PFSK-1 (cell line): ENCODE results near the gene ZNHIT2.

Experiments
- FOXP2 ChIP-seq: optimal IDR thresholded peaks from 2 replicates; pipeline ENCODE3; 2011; ENCODE audit warnings: borderline replicate concordance, control low read depth, inconsistent platforms; ENCODE audit not compliant: insufficient read depth; ENCODE audit errors: extremely low read length, extremely low read depth
- POLR2AphosphoS5 ChIP-seq: IDR thresholded peaks from 2 replicates; pipeline ENCODE4 v1.6.1; 2012; ENCODE audit warnings: low read depth, mild to moderate bottlenecking, control low read depth, low read length, moderate library complexity
- SIN3A ChIP-seq: IDR thresholded peaks from 2 replicates; pipeline ENCODE4 v1.6.1; 2012; ENCODE audit warnings: mild to moderate bottlenecking, low read length, moderate library complexity, borderline replicate concordance; ENCODE audit not compliant: insufficient read depth
- TAF1 ChIP-seq: IDR thresholded peaks from 2 replicates; pipeline ENCODE4 v1.6.1; 2012; ENCODE audit warnings: low read length, control low read depth, borderline replicate concordance; ENCODE audit not compliant: insufficient read depth
- TF ChIP-seq, protein P1 (sequence below), 2 experiments: IDR thresholded peaks; 2 replicates each; pipeline versions ENCODE4 v1.6.1 to v1.8.0; 2011 to 2012; ENCODE audit warnings: low read depth in 2 of 2, low read length in 2 of 2, control low read depth in 1 of 2, inconsistent platforms in 1 of 2, mild to moderate bottlenecking in 1 of 2, moderate library complexity in 1 of 2; ENCODE audit not compliant: insufficient read depth in 1 of 2

ZNHIT2 gene

GRCh38 chr11:65134952-65135632 lies 17.6 kb upstream of the ZNHIT2 start:
- TF ChIP-seq SIN3A = no peak
- TF ChIP-seq TAF1 = no peak
- peak; percentile 68; the same call in 1 of the 2 replicates for TF ChIP-seq POLR2AphosphoS5
- TF ChIP-seq FOXP2 = no peak

DNA sequence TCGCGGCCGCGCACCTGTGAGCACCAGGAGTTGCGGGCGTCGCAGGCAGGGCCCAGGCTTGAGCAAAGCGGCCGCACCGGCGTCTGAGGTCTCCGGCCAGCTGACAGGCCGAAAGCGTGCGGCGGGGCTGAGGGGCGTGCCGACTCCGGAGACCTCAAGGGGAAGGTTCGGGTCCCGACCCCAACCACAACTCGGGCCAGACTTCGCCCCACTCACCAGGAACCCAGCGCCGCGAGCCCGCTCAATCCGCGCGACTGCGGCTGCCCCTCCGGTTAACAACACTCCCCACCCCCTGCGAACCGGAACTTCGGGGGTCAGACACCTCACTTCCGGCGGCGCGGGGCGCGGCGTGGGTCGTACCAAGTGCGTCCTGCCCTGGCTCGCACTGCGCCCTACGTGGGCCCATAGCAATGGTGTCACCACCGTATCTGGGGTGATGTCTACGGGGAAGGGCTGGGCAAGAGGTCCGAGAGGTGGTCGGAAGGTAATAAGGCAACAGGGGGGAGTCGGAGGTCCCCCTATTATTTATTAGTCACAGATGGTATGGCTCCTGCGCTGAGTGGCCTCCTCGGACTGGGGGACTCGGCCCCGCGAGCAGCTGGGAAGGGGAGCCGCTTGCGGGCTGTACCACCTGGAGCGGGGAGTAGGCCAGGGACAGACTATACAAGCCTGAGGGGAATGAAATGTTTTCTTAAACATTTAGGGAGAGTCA lies 16.9 kb upstream of the ZNHIT2 start, which contains the start of gene SYVN1:
Gene SYVN1 (minus strand): TSS at position 280 of the 712 bp plus-strand sequence. CDS start 918 bp downstream, outside the sequence.
- TF ChIP-seq POLR2AphosphoS5 (peak; percentile 64), SIN3A (peak; percentile 87; the same call in 1 of the 2 replicates), FOXP2 (peak; percentile 88), TAF1 (0 out of 2 replicates have a peak, but pooled peaks have one; percentile 34)
- TF ChIP-seq, protein P1, sequence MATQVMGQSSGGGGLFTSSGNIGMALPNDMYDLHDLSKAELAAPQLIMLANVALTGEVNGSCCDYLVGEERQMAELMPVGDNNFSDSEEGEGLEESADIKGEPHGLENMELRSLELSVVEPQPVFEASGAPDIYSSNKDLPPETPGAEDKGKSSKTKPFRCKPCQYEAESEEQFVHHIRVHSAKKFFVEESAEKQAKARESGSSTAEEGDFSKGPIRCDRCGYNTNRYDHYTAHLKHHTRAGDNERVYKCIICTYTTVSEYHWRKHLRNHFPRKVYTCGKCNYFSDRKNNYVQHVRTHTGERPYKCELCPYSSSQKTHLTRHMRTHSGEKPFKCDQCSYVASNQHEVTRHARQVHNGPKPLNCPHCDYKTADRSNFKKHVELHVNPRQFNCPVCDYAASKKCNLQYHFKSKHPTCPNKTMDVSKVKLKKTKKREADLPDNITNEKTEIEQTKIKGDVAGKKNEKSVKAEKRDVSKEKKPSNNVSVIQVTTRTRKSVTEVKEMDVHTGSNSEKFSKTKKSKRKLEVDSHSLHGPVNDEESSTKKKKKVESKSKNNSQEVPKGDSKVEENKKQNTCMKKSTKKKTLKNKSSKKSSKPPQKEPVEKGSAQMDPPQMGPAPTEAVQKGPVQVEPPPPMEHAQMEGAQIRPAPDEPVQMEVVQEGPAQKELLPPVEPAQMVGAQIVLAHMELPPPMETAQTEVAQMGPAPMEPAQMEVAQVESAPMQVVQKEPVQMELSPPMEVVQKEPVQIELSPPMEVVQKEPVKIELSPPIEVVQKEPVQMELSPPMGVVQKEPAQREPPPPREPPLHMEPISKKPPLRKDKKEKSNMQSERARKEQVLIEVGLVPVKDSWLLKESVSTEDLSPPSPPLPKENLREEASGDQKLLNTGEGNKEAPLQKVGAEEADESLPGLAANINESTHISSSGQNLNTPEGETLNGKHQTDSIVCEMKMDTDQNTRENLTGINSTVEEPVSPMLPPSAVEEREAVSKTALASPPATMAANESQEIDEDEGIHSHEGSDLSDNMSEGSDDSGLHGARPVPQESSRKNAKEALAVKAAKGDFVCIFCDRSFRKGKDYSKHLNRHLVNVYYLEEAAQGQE (IDR thresholded peaks at IDR 0.05; ENCODE audit: insufficient read depth in 1 of 2, low read depth in 2 of 2, low read length in 2 of 2) = no peak

DNA sequence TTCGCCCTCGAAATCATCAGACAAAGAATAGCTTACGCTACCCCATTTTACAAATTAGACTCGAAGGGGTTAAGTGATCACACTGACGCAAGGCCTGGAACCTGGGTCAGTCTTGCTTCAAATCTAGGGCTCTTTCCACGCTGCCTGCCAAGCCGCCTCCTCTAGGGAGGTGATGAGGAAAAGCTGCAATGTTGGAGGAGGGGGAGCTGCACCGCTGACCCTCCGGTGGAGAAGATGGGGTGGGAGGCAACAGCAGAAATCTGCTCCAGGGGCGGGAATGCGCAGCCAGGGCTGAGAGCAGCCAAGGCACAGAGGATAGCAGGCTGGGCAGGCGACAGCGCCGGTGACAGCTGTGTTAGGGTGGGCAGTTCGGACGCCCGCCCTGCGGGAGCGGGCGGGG lies 16.2 kb upstream of the ZNHIT2 start:
- TF ChIP-seq FOXP2 = no peak
- no peak for TF ChIP-seq SIN3A
- TF ChIP-seq POLR2AphosphoS5 = no peak
- TF ChIP-seq, protein P1 (IDR thresholded peaks at IDR 0.05; ENCODE audit: insufficient read depth in 1 of 2, low read depth in 2 of 2, low read length in 2 of 2) = no peak
- no peak for TF ChIP-seq TAF1

DNA sequence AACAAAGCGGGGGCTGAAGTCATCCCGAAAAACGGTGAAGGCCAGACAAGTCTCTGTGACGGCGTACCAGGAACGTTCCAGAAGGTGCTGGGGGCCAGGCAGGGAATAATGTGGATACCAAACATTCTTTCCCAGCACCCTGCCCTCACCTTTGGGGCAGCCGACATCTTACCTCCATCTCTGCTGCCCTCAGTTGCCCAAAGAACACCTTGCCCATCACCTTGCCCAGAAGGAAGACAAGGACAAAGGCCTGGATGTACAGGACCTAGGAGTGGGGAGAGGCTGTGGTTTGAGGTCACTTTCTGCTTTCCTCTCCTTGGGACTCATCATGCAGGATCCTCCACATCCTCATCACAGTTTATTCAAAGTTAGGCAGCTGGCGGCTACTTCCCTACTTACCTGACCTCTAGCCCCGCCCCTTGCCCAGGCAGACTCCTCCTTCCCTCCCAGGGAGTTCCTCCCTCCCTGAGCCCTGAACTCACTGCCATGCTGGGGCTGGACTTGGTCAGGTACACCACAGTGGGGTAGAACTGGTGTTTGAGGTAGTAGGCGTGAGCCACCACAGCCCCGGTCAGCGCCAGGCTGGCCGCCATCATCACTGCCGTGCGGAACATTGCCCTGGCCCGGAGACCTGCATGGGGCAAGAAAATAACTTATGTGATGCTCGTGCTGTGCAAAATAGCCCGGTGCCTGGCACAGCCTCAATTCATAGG lies 15.6 kb upstream of the ZNHIT2 start:
- TF ChIP-seq TAF1 (no peak), FOXP2 (no peak), SIN3A (no peak), POLR2AphosphoS5 (no peak)
- TF ChIP-seq, protein P1 (IDR thresholded peaks at IDR 0.05; ENCODE audit: insufficient read depth in 1 of 2, low read depth in 2 of 2, low read length in 2 of 2) = no peak

- TF ChIP-seq FOXP2 (no peak), SIN3A (no peak), TAF1 (no peak), POLR2AphosphoS5 (no peak)
- TF ChIP-seq, protein P1 (IDR thresholded peaks at IDR 0.05; ENCODE audit: insufficient read depth in 1 of 2, low read depth in 2 of 2, low read length in 2 of 2) = no peak
These were observed 14.9 kb upstream of the ZNHIT2 start for GRCh38 chr11:65132238-65132987.
